Measurements from ENCODE around the gene ZFHX3. TPM values are rescaled to one million over a fixed set of nuclear protein-coding genes. Genes with fewer than 3 reads are reported as not detected.

Gene ZFHX3
- total RNA-seq, 2 donors from 2014 or later, result 9.2 to 18.9 TPM

- no peak for DNase-seq (ENCODE audit: low spot score)
- Histone ChIP-seq H3K4me1 (no peaks in the 10 kb centered on the region), H3K9me3 (no peaks in the 10 kb centered on the region), H3K27ac (no peak overlapping the region), H3K27me3 (no peaks in the 10 kb centered on the region), H3K4me3 (no peak overlapping the region), H3K36me3 (no peaks in the 10 kb centered on the region)
- no peak for TF ChIP-seq CTCF (IDR thresholded peaks at IDR 0.05)
These were observed 304.7 kb downstream of the ZFHX3 start for GRCh38 chr16:72743011-72743761.

GRCh38 chr16:72740347-72740746 lies 307.6 kb downstream of the ZFHX3 start:
- no peak overlapping the region for H3K4me3 ChIP-seq
- H3K9me3 ChIP-seq, result peaks cover 0 to 1% of the 10 kb centered on the region in 2 donors
- H3K27ac ChIP-seq, result no peak overlapping the region
- H3K27me3 ChIP-seq, result no peaks in the 10 kb centered on the region
- no peaks in the 10 kb centered on the region for H3K36me3 ChIP-seq
- H3K4me1 ChIP-seq, result no peaks in the 10 kb centered on the region
- DNase-seq (ENCODE audit: low spot score), result no peak
- TF ChIP-seq CTCF (IDR thresholded peaks at IDR 0.05), result no peak

- no peak overlapping the region for H3K4me3 ChIP-seq
- H3K27me3 ChIP-seq, result no peaks in the 10 kb centered on the region
- TF ChIP-seq CTCF (IDR thresholded peaks at IDR 0.05), result no peak
- no peaks in the 10 kb centered on the region for H3K36me3 ChIP-seq
- no peaks in the 10 kb centered on the region for H3K4me1 ChIP-seq
- H3K27ac ChIP-seq, result no peak overlapping the region
- no peak for DNase-seq (ENCODE audit: low spot score)
- H3K9me3 ChIP-seq, result peaks cover 0 to 9% of the 10 kb centered on the region in 2 donors
These were observed 308.4 kb downstream of the ZFHX3 start for GRCh38 chr16:72739577-72739976.

- H3K27ac ChIP-seq, result no peak overlapping the region
- H3K27me3 ChIP-seq, result no peaks in the 10 kb centered on the region
- H3K36me3 ChIP-seq, result no peaks in the 10 kb centered on the region
- H3K4me3 ChIP-seq, result no peak overlapping the region
- H3K4me1 ChIP-seq, result no peaks in the 10 kb centered on the region
- DNase-seq (ENCODE audit: low spot score), result no peak
- H3K9me3 ChIP-seq, result peaks cover 0 to 18% of the 10 kb centered on the region in 2 donors
- TF ChIP-seq CTCF (IDR thresholded peaks at IDR 0.05), result no peak
These were observed 311.9 kb downstream of the ZFHX3 start for GRCh38 chr16:72736074-72736473.

Data from right atrium auricular region (tissue), 2 donors.